Measurements from ENCODE around the gene CUL2.
"Not testable (repeated sequence)": the region's sequence is repeated elsewhere in the genome, so short reads cannot be mapped to it uniquely, and the experiment has no call there.

CUL2 gene

GRCh38 chr10:35015843-35016408 lies 74.2 kb downstream of the CUL2 start:
- no peak for DNase-seq

- no peak for DNase-seq
These were observed 77.4 kb downstream of the CUL2 start for GRCh38 chr10:35012781-35013180.

GRCh38 chr10:35011771-35012191 lies 78.4 kb downstream of the CUL2 start:
- DNase-seq = no peak

DNA sequence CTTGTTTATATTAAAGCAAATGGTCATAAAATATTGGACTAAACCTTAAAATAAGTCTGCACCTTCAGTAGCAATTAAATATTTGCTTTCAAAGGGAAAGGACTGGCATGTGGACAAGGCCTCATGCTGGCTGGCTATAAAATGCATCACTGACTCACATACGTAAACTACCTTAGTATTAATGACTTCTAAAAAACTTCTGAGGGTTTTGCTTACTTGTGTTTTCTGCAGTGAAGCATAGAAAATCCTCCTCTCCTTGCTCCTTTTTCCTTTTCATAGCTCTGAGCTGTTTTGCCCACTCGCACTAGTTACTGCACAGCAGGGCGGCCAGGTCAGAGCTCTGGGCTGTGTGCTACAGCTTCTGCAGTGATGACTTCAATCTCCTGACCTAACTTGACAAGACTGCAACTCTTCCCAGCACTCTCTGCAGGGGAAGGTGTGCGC lies 82.3 kb downstream of the CUL2 start:
- no peak for DNase-seq

GRCh38 chr10:35006836-35007235 lies 83.3 kb downstream of the CUL2 start:
- no peak for DNase-seq

- no peak for DNase-seq
These were observed 84.3 kb downstream of the CUL2 start for GRCh38 chr10:35005868-35006267.

DNA sequence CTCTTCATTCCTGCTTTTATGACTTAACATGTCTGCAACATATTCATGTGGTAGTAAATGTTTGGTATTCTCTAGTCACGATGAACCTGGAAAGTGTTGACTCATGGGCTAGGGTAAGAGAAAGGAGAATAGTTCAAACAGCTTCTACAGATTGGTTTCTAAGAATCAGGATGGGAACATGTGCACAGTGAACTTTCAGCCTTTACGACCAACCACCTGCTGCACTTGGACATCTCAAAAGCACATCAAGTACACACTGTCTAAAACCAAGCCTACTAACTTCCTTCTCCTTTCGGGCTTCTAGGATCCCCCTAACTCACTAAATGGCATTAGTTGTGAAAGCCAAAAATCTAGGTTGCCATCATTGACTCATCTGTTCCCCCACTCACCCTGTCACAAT lies 85.5 kb downstream of the CUL2 start:
- DNase-seq = no peak

GRCh38 chr10:35003906-35004305 lies 86.2 kb downstream of the CUL2 start:
- no peak for DNase-seq

- DNase-seq = no peak
These were observed 89.2 kb downstream of the CUL2 start for GRCh38 chr10:35000936-35001335.

GRCh38 chr10:34999532-34999931 lies 90.6 kb downstream of the CUL2 start:
- no peak for DNase-seq

DNA sequence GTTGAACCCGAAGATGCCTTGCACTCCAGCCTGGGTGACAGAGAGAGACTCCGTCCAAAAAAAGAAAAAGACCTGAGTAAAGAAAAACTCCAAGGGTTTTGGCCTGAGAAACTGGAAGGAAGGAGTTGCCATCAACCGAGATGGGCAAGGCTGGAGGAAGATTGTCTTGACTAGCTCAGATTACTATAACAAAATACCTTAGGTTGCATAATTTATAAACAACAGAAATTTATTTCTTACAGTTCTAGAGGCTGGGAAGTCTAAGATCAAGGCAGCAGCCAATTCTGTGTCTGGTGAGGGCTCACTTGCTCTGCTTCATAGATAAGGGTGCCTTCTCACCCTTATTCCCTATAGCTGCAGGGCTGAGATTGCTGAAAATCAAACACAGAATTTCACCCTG lies 91.2 kb downstream of the CUL2 start:
- DNase-seq = no peak

DNA sequence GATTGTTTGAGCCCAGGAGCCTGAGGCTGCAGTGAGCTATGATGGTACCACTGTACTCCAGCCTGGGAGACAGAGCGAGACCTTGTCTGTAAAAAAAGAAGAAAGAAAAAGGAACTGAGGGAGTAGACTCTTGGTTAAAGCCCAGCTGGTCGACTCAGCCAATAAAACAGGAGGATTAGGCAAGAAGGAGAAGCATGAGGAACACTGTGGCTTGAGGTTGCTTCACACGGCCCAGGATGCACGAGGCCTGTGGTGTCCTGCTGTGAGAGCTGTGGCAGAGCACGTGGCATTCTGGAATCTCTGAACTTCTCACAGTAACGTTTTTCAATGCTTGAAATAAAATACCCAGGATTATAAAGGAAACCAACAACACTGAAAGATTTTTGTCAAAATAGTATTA lies 93.3 kb downstream of the CUL2 start:
- no peak for DNase-seq

DNA sequence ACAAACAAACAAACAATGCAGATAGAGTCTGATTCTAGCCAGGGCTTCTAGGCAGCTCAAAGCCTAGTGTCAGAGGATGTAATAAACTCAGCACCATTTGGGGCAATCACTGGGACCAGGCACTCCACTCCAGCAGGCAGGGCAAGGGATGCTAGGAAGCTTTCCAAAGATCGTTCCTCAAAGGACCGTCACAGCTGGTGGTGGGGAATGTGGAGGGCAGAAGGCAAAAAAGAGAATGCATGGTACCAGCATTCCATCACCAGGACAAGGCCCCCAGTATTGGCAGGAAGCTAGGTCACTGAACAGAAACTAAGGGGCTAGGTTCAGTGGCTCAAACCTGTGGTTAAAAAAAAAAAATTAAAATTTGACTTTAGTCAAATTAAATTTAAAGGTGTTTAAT lies 94.2 kb downstream of the CUL2 start:
- no peak for DNase-seq

DNA sequence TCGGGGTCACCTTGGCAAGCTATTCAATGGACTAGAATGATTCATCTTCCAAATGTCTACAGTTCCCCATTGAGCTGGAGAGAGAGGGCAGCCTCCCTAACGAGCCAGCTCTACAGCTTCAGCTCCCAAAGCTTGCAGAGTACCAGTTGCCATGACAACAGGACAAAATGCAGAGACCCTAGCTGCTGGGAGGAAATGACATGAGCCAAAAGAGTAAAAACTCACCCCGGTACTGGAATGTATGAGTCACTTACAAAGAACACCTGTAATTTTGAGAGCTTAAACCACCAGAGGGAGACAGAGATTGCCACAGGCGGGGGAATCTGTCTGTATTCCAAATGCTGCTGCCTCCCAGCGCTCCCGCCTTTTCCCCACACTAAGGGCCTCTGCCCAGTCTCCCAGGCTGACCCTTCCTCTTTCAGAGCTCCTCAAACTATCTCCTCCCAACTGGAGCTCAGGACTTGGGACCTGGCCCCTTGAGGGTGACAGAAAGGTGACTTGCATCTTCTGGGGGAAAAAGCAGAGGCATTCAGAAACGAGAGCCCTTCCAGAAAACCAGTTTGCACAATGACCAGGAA lies 95.5 kb downstream of the CUL2 start:
- peak; percentile 22 for DNase-seq

DNA sequence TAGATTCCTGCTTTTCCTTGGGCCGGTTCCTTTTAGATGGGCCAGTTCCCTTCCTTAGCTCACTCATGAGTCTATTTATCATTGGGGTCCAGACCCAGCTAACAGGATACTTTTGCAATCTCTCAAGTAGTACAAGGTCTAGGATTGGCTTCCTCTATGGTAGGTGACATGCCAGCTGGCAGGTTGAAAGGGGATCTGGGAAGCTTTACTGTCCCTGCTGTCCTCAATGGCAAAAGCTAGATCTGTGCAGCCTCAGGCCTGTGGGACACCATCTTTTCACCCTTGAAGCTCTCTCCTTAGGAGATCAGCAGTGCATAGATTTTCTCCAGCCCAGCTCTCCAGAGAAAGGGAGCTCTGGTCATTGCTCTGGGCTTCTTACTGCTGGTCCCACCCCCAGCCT lies 96.4 kb downstream of the CUL2 start:
- DNase-seq = no peak

DNA sequence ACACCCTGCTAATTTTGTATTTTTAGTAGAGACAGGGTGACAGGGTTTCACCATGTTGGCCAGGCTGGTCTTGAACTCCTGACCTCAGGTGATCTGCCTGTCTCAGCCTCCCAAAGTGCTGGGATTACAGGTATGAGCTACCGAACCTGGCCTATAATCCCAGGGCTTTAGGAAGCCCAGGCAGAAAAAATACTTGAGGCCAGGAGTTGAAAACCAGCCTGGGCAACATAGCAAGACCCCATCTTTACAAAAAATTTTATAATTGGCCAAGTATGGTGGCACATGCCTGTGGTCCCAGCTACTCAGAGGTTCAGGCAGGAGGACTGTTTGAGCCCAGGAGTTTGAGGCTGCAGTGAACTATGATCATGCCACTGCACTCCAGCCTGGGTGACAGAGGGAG lies 99.0 kb downstream of the CUL2 start:
- not testable (repeated sequence) for DNase-seq

- DNase-seq = no peak
These were observed 101.6 kb downstream of the CUL2 start for GRCh38 chr10:34988397-34989067.

GRCh38 chr10:34985823-34986222 lies 104.3 kb downstream of the CUL2 start:
- peak; percentile 7 for DNase-seq

DNA sequence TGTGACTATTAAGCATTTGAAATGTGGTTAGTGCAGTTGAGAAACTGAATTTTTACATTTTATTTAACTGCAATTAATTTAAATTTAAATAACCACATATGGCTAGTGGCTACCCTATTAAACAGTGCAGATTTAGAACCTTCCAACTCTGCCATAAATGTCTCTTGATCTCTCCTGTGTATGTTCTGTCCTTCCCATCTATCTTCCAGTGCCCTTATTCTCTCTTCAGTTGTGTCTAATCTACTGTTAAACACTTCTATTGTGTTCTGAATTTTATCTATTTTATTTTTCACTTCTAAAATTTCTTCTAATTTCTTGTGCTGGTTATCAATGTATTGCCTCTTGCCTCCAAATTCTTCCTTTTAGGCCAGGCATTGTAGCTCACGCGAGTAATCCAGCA lies 105.0 kb downstream of the CUL2 start:
- DNase-seq = no peak

- no peak for DNase-seq
These were observed 108.3 kb downstream of the CUL2 start for GRCh38 chr10:34981844-34982243.

DNA sequence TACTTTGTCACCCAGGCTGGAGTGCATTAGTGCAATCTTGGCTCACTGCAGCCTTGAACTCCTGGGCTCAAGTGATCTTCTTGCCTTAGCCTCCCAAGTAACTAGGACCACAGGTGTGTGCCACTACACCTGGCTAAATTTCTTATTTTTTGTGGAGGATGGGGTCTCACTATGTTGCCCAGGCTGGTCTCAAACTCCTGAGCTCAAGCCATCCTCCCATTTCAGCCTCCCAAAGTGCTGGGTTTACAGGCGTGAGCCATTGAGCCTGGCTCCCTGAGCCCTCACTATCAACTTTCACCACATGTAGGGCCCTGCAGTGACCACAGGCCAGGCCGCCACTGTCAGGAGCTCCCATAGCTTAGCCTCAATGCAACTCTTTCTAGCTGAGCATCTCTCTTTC lies 110.2 kb downstream of the CUL2 start:
- DNase-seq = no peak

DNA sequence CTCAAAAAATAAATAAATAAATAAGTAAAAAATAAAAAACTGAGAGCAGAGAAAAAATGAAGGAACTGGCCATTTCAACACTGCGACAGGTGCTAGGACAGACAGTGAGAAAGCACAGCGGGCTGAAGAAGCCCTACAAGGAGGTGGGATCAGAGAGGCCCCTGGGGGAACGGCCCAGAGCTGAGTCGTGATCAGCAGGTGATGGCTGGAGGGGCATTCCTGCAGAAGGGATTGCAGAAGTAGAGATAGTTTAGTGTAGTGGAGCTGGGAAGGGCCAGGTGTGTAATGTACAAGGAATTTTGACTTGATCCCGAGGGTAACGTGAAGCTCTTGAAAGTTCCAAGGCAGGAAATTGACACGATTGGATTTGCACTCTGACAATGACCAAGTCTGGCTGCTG lies 112.1 kb downstream of the CUL2 start:
- no peak for DNase-seq

DNA sequence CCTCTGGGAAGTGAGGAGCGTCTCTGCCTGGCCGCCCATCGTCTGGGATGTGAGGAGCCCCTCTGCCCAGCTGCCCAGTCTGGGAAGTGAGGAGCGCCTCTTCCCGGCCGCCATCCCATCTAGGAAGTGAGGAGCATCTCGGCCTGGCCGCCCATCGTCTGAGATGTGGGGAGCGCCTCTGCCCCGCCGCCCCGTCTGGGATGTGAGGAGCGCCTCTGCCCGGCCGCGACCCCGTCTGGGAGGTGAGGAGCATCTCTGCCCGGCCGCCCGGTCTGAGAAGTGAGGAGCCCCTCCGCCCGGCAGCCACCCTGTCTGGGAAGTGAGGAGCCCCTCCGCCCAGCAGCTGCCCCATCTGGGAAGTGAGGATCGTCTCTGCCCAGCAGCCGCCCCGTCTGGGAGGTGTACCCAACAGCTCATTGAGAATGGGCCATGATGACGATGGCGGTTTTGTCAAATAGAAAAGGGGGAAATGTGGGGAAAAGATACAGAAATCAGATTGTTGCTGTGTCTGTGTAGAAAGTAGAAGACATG lies 113.7 kb downstream of the CUL2 start:
- not testable (repeated sequence) for DNase-seq

- DNase-seq = not testable (repeated sequence)
These were observed 115.6 kb downstream of the CUL2 start for GRCh38 chr10:34974364-34975065.
